Tongue (tissue), 2 donors: ENCODE data around the gene KCNN1. TPM values are rescaled to one million over a fixed set of nuclear protein-coding genes. Genes with fewer than 3 reads are reported as not detected.
"Not testable (repeated sequence)": the region's sequence is repeated elsewhere in the genome, so short reads cannot be mapped to it uniquely, and the experiment has no call there.

ENCODE experiments used
- DNase-seq: peaks from one replicate; pipeline ENCODE4 v3.0.0-alpha.2; 2015
- total RNA-seq: library from RNA; depleted of rRNA; stranded (reverse); fragments of >200 nt; gene quantifications from one replicate; pipeline ENCODE4 v1.2.3, GENCODE V29; 2014

Gene KCNN1
- total RNA-seq, result 0.41 TPM

DNA sequence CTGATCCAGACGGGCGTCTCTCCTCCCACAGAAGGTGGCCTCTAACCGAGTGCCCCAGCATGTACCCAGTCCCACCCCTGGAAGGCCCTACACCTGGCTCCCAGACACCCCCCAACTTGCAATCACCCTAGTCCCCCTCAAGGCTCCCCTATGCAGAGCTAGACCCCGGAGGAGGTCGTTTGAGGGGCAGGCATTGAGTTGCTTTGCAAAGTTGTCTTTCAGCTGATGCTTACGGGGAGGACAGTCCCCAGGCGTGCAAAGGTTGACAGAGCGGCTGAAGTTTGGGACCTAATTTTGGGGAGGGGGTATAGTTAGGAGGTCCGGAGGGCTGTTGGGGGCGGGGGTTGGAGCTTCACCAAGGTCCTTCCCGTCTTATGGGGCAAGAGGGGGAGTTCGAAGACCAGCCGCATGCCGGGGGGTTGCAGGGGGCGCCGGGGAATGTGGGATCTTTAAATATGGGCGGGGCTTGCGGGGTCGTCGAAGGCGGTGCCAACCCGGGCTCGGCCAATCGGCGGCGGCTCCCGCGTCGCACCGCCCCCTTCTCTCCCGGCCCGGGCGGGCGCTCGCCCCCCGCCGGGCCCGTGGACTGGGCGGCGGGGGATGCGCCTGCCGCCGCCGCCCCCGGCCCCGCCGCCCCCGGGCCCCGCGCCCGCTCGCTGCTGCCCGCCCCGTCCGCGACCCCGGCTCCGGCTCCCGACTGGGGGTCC, at the start of gene KCNN1:
TSS of gene KCNN1 (plus strand) at position 558 of the 707 bp plus-strand sequence. CDS start 6,782 bp downstream, outside the sequence.
- DNase-seq, result peak; percentile 46

DNA sequence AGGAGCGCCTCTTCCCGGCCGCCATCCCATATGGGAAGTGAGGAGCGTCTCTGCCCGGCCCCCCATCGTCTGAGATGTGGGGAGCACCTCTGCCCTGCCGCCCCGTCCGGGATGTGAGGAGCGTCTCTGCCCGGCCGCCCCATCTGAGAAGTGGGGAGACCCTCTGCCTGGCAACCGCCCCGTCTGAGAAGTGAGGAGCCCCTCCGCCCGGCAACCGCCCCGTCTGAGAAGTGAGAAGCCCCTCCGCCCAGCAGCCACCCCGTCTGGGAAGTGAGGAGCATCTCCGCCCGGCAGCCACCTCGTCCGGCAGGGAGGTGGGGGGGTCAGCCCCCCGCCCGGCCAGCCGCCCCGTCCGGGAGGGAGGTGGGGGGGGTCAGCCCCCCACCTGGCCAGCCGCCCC, 48.8 kb upstream of the KCNN1 start:
- DNase-seq, result not testable (repeated sequence)

- not testable (repeated sequence) for DNase-seq
Observed at GRCh38 chr19:17919122-17919521, 47.8 kb upstream of the KCNN1 start.

GRCh38 chr19:17920527-17920926, 46.4 kb upstream of the KCNN1 start:
- DNase-seq, result no peak

- no peak for DNase-seq
Observed at GRCh38 chr19:17922138-17922537, 44.8 kb upstream of the KCNN1 start.

DNA sequence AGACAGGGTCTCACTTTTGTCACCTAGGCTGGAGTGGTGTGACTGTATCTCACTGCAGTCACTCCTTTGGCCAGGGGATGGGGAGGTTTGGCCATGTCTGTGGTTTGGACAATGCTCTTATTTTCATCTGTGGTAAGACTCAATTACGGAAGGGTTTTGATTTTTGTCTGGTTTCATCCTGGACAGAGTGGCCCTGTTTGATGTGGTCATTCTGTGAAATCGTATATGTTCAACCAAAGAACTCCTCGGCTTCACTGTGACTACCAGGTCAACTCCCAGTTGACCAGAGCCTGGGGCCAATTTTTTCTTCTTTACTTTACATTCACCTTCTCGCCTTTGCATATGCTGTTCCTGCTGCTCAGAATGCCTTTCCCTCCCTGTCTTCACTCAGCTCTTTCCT, 40.9 kb upstream of the KCNN1 start:
- no peak for DNase-seq

- DNase-seq, result no peak
Observed at GRCh38 chr19:17929056-17929455, 37.9 kb upstream of the KCNN1 start.

DNA sequence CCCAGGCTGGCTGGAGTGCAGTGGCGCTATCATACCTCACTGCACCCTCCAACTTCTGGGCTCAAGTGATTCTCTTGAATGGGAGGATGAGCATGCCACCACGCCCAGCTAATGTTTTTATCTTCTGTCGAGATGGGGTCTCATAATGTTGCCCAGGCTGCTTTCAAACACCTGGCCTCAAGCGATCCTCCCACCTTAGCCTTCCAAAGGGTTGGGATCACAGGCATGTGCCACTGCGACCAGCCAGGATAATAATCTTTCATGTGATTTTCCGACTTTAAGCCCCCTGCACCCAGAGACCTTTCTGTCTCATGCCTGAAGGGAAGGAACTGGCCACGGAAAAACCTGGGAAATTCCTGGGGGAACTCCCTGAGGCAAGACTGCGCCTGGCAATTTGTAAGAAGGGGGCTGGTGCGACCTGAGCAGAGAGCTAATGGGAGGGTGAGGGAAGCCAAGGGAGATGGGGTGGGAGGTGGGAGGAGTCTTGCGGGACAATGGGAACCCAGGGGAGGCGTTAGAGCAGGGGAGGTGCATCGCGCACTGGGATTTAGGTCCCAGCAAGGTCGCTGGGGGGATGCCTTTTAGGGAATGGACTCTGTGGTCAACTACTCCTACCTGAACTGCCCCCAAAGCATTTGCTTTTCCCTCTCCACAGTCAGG, 35.2 kb upstream of the KCNN1 start:
- no peak for DNase-seq

- DNase-seq, result peak; percentile 96
Observed at GRCh38 chr19:17932485-17933338, 34.2 kb upstream of the KCNN1 start, which contains the start of gene CCDC124. TSS of gene CCDC124 (plus strand) at chr19:17933015. CDS start at chr19:17936421, 3,406 bp downstream.

DNA sequence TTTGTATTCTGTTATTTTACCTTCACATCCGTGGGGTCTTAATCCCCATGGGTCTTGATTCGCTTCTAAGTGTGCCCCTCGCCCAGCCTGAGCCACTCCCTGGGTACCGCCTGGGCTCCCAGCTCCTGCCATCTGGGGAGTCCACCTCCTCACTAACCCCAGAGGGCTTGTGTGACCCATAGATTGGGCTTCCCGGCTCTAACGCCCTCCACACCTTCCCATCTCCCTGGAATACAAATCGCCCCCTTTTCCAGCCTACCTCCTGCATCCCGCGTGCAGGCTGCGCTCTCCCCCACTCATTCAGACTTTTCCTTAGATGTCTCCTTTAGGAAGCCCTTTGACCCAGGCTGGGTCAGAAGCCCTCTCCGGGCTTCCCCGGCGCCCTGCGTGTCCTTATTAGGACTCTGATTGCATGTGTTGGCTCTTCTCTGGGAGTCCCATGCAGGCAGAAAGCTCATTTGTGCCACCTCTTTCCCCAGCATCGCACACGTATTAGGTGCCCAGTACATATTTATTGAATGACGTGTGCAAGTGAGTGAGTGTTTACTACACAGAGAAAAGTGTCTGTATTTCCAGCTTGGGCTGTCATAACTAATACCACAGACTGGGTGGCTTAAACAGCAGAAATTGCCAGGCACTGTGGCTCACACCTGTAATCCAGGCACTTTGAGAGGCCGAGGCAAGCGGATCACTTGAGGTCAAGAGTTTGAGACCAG, 33.3 kb upstream of the KCNN1 start:
- DNase-seq, result no peak

- no peak for DNase-seq
Observed at GRCh38 chr19:17936379-17936778, 30.5 kb upstream of the KCNN1 start.

- DNase-seq, result no peak
Observed at GRCh38 chr19:17937371-17937900, 29.5 kb upstream of the KCNN1 start.

- DNase-seq, result peak; percentile 84
Observed at GRCh38 chr19:17938092-17938845, 28.6 kb upstream of the KCNN1 start.

DNA sequence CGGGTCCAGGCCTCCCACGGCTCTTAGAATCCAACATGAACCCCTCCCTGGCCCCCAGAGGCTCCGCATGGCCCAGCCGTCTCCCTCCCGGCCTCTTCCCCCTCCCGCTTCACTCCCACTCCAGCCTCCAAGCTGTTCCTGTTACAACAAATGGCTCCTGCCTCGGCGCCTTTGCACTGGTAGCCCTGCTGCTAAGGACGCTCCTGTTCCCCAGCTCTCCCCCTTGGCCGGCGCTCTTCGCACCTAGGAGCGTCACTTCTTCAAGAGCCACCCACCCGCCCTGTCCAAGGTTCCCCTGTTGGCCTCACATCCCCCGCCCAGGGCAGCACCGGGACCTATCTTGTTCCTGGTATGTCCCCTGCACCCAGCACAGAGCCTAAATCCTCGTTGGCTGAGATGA, 24.7 kb upstream of the KCNN1 start:
- DNase-seq, result no peak

DNA sequence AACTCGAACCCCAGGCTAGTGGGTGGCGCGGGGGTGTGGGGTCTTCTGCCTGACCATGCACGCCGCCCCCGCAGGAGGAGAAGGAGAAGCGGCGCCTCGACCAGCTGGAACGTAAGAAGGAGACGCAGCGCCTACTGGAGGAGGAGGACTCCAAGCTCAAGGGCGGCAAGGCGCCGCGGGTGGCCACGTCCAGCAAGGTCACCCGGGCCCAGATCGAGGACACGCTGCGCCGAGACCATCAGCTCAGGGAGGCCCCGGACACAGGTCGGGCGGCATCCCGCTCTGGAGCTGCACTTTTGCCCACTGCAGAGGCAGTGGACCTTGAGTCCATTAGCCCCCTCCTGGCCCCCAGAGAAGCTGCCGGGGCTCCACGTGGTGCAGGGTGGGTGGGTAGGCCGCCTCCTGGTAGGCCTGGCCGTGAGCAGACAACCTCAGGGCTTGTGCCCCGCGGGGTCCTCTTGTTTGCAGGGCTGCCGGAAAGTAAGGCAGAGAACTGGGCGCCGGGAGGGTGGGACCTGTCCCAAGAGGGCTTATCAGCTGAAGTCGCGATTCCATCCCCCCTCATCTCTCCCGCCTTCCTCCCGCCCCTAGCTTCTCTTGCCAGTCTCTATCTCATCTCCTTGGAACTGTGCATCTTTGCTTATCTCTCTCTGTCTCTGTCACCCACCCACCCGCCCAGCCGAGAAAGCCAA, 24.2 kb upstream of the KCNN1 start:
- DNase-seq, result no peak

GRCh38 chr19:17943274-17944221, 23.4 kb upstream of the KCNN1 start:
- DNase-seq, result no peak

DNA sequence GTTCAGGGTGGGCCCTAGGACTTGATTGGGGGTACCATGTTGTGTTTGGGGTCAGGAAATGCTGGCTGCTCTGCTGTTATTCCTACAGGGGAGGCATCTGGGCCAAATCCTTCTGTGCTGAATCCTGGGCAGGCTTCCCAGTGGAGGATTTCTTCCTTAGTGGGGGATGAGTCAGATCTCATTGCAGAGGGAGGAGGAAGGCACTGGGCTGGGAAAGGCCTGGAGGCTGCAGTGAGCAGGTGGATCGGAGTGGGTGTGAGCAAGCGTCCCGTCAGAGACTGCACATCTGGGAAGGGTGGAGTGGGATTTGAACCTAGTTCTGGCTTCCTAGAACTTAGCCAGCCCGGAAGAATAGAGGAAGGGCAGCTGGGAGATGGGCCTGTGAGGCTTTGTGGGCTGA, 22.6 kb upstream of the KCNN1 start:
- peak; percentile 59 for DNase-seq

GRCh38 chr19:17946965-17947784, 19.7 kb upstream of the KCNN1 start:
- no peak for DNase-seq
